KOPT-K1 (cell line): ENCODE results near the gene FAM234B.
"Not testable (repeated sequence)": the region's sequence is repeated elsewhere in the genome, so short reads cannot be mapped to it uniquely, and the experiment has no call there.

Source experiments
- H3K27ac ChIP-seq: fragments of 200-600 bp; sonication (generic); 2 replicates; pipeline ENCODE4 v1.5.1; 2016; ENCODE audit warnings: antibody characterized with exemption, mild to moderate bottlenecking, low read depth, low read length; ENCODE audit not compliant: poor library complexity, severe bottlenecking
- H3K36me3 ChIP-seq: fragments of 200-600 bp; sonication (generic); 2 replicates; pipeline ENCODE4 v1.5.1; 2017; ENCODE audit warnings: antibody characterized with exemption, mild to moderate bottlenecking, low read length, moderate library complexity; ENCODE audit not compliant: insufficient read depth
- H3K9me3 ChIP-seq: fragments of 200-600 bp; sonication (generic); 2 replicates; pipeline ENCODE4 v1.5.1; 2017; ENCODE audit warnings: antibody characterized with exemption, low read length, mild to moderate bottlenecking; ENCODE audit not compliant: insufficient read depth, poor library complexity, severe bottlenecking

FAM234B gene

DNA sequence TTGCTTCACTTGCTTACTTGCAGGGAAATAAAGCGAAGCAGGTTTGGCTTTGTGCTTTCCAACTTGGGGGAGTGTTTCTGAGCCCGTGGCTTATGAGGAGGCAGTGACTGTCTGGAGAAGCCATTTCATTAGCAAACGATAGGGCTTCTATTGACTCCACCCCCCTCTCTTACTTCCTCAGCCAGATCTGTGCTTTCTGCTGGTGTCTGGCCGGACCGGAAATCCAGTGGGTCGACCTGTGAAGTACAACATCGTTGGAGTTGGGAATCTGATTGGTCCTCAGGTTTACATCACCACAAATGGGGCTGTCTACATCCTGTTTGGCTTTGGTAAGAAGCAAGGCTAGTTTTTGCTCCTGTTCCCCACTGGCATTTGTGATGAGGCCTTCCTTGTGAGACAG, 22.3 kb downstream of the FAM234B start:
- Histone ChIP-seq H3K36me3 (no peaks in the 10 kb centered on the region), H3K9me3 (no peaks in the 10 kb centered on the region)

DNA sequence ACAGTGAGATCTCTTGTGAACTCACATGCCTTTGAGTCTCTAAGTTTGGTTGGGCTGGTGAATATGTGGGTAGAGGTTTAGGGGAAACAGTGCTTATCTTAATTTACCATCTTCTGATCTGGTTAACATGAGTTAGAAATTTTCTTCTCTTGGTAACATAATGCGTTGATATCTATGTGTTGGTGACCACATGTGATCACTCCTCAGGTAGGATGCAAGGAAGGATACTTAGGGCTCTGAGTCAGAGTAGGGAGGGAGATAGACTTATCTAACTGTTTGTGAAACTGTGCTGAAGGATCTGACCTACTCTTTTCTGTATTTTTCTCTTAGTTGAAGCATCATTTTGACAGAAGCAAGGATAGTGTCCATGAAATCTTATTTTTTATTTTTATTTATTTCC, 23.1 kb downstream of the FAM234B start:
- Histone ChIP-seq H3K36me3 (no peaks in the 10 kb centered on the region), H3K9me3 (no peaks in the 10 kb centered on the region), H3K27ac (no peak overlapping the region)

More for the DNA sequence above, 22.3 kb downstream of the FAM234B start:
- no peak overlapping the region for H3K27ac ChIP-seq

DNA sequence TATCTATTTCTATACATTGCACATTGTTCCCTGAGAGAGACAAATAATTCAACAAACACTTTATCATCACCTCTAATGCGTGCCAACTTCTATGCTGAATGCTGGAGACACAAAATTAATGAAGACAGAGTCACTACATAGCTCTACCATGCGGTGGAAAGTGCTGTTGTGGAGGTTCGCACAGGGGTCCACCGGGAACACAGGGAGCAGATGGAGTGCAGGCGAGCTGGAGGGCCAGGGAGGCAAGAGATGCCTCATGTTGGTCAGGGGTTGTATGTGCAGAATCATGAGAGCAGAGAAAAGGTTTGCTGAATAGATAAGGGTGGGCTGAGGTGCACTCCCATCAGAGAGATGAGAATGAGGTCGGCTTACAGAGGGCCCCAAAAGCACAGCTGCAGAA, 25.2 kb downstream of the FAM234B start:
- H3K36me3 ChIP-seq: no peaks in the 10 kb centered on the region

DNA sequence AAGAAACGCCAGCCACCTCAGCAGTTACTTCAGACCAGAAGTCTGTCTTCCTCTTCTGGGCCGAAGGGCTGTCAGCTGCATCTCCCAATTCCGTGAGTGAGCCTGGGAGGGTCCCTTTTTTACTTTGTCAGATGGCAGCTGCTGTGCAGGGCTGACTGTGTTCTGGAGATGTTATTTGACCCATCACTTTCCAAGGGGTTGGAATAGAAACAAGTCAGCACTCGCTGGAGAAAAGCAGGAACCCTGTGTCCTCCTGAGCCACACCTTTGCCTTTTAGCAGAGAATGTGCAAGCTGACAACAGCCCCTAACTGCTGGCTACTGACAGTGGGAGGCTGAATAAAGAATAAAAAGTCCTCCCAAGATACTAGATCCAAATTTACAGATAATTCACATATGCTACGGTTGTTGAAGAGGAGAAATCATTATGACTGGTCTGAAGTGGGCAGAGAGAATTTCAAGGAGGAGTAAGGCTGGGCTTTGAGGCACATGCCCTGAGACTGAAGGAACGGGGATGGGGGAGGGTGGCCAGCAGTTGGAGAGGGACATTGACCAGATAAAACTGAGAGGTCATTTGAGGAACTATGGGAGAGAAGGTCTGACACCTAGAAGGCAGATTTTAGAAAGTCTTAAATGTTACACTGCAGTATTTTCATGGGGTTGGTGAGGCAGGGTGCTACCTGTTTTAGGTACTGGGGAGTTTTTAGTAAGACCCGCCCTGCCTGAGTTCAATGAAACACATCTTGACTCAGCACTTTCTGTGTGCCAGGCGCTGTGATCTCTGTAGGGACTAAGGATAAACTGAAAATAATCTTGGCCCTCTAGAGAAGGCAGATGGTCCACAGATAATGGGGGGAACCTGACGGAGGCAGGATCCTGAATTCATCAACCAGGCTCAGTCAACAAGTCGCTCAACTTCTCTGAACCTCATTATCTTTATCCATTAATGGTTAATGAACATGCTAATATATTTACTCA, 27.4 kb downstream of the FAM234B start:
- H3K27ac ChIP-seq: no peak overlapping the region
- H3K36me3 ChIP-seq: no peaks in the 10 kb centered on the region
- no peaks in the 10 kb centered on the region for H3K9me3 ChIP-seq

More for the DNA sequence above, 25.2 kb downstream of the FAM234B start:
- H3K9me3 ChIP-seq: no peaks in the 10 kb centered on the region
- H3K27ac ChIP-seq: no peak overlapping the region

DNA sequence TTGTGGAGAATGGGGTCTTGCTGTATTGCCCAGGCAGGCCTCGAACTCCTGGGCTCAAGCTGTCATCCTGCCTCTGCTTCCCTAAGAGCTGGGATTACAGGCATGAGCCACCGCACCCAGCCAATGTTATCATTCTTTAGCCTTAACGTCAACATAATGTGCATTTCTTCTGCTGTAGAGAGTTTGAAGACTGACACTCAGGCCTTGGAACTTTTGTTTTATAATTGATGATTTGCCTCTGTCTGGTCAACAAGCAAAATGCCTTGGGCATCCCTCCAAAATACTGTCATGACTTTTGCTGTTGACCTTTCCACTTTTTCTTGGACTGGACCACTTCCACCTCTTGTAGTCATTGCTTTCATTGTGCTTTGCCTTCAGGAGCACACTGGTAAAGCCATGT, 29.0 kb downstream of the FAM234B start:
- no peak overlapping the region for H3K27ac ChIP-seq
- no peaks in the 10 kb centered on the region for H3K9me3 ChIP-seq
- H3K36me3 ChIP-seq: no peaks in the 10 kb centered on the region

DNA sequence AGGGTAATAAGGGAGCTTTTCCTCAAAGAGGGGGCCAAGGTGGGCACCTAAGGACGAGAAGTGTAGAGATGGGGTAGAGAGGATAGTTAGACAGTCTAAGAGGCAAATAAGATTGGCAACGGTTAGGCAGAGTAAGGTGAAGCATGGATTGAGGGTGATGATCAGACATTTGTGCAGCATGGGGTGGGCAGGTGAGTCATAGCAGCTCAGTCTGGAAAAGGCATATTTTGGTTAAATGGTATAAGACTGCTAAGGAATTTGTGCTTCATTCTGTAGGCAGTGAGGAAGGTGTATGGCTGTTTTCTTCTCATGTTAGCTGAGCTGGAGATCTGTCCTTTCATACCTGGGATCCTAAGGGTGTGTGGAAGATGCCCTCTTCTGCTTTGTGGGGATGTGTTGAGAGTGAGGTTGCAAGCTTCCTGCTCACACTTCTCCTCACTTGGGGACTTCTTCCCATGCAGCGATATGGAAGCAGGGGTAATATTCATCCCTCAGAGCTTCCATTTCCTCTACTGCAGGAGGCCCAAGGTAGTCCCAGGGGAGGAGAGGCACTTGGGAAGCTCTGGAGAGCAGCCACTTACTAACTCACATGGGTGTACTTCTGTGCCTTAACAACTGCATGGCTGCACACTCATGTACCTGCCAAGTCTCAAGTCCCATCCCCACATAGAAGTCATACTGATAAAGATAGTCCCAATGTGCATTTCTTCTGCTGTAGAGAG, 30.4 kb downstream of the FAM234B start:
- H3K36me3 ChIP-seq: no peaks in the 10 kb centered on the region
- H3K27ac ChIP-seq: no peak overlapping the region

DNA sequence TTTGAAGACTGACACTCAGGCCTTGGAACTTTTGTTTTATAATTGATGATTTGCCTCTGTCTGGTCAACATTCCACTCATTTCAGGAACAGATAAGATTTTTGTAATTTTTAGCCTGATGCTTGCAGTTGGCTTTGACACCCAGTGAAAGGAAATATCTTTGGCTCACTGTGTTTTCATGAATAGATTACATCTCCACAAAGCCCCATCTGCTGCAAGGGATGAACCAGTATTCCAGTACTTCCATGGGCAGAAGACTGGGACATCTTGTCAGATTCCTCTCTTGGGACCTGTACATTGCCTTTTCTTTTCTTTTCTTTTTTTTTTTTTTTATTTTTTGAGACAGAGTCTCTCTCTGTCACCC, 30.9 kb downstream of the FAM234B start:
- Histone ChIP-seq H3K9me3 (no peaks in the 10 kb centered on the region), H3K27ac (no peak overlapping the region), H3K36me3 (no peaks in the 10 kb centered on the region)

More for the DNA sequence above, 30.4 kb downstream of the FAM234B start:
- H3K9me3 ChIP-seq: no peaks in the 10 kb centered on the region

DNA sequence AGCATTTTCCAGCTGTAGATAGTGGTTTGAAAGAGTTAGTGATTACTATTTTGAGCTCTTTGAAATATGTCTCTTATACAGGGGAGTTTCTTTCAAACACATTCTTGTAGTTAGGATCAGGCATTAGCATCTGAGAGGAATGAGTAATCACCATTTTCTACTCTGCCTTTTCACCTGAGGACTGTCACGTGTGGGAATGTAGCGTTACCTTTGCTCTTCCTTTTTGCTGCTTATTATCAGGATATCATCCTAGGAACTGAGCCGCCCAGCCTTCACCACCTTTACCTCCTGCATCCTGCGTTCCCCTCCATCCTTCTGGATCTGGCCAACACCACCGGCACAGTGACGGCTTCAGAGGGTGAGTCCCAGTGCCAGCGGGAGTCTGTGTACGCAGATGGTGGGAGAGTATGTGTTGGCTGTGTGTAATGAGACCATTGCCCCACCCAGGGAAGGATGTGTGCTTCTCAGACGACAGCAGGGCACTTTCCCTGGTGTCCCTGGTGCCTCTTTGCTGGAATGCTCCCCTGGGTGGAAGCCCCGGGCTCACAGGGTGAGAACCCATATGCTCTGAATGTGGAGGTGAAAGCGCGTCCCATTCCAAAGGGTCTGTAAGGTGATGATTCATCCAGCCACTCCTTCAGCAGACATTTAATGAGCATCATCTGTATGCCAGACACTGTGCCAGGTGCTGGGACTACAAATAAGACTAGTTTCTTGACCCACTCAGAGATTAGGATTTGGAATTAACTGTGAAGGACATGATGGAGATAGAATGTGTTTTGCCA, 31.8 kb downstream of the FAM234B start:
- H3K36me3 ChIP-seq: no peaks in the 10 kb centered on the region
- no peaks in the 10 kb centered on the region for H3K9me3 ChIP-seq
- no peak overlapping the region for H3K27ac ChIP-seq

DNA sequence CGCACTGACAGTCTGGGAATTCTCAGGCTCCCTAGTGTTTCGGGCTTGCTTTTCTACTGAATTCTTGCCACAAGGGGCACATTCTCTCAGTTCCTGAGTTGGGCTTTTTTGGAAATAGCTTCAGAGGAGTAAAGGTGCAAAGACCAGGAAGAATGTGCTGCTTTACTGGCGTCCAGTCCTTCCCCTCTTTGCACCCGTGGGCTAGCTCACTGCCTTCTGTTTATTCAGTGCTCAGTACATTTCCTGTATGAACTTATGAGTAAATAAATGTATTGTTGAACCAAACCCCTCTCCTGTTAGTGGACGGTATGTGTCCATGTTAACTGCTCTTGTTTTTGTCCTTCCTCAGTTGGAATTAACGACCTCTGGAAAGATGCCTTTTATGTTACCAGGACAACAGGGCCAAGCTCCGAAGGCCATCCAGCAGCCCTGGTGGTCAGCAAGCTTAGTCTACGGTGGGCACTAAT, 35.3 kb downstream of the FAM234B start:
- Histone ChIP-seq H3K36me3 (no peaks in the 10 kb centered on the region), H3K27ac (no peak overlapping the region), H3K9me3 (no peaks in the 10 kb centered on the region)

DNA sequence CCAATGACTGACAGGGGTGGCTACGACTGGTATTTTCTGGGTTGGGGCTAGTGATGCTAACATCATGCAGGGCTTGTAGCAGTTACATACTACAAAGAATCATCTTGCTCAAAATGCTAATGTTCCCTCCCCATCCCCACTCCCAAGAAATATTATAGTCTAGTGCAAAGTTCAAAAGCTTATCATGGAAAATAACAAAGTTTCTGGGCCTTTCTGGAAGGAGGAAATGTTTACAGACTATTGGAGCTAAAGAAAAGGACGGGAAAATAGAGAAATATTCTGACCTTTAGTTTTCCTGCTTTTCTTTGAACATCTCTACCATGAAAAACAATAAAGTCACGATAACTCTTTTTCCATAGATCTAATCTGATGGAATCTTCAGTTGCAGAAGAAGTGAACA, 36.1 kb downstream of the FAM234B start:
- H3K9me3 ChIP-seq: no peaks in the 10 kb centered on the region
- H3K36me3 ChIP-seq: no peaks in the 10 kb centered on the region
- H3K27ac ChIP-seq: no peak overlapping the region

DNA sequence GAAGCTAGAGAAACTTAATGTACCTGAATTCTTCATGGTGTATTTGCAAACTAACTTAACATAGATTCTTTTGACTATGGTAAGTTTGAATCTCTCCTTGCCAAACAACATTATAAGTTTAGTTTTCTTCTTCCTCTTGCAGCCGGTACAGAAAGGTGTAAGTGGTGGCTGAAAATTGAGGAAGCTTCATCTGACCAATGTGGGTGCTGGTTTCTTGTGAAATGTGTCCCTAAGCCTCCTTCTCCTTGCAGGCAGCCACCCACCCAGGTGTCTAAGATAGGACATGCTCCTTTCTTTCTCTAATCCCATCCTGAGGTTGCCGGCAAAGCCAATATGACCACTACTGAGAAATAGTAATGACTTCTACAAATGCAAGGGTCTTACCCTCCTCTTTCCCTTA, 38.7 kb downstream of the FAM234B start:
- Histone ChIP-seq H3K27ac (no peak overlapping the region), H3K9me3 (no peaks in the 10 kb centered on the region), H3K36me3 (no peaks in the 10 kb centered on the region)

DNA sequence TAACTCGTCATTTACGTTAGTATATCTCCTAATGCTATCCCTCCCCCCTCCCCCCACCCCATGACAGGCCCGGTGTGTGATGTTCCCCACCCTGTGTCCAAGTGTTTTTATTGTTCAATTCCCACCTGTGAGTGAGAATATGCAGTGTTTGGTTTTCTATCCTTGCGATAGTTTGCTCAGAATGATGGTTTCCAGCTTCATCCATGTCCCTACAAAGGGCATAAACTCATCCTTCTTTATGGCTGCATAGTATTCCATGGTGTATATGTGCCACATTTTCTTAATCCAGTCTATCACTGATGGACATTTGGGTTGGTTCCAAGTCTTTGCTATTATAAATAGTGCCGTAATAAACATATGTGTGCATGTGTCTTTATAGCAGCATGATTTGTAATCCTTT, 39.5 kb downstream of the FAM234B start:
- not testable (repeated sequence) for H3K36me3 ChIP-seq, H3K9me3 ChIP-seq, H3K27ac ChIP-seq

DNA sequence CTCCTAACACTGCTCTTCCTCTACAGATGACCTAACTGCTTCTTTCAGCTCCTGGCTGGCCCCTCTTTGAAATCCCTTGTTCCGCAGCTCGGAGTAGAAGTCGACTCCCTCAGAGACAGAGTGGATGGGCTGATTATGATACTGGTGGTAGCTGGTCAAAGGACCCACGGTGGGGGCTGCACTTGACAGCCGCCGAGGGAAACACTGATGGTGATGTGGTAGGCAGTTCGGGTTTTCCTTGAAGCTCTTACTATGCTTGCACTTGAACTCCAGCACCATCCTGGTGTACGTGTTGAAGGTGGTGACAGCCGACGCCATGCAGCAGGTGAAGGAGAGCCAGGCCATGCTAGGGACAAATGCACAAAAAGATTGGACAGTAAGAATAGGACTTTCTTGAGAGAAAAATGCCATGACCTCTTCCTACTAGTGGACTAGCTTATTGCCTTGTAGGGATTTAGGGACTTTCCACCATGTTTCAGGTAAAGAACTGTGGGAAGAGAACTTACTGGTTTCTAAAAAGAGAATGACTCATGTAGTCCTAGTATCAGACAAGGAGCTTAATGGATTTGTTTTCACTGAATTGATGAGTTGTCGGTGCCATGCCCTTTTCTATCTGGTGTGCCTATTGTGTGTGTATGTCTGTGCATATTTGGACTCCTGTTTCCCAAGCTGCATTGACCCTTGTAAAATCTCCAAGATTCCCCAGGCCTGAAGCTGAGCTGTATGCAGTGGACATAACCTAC, 40.9 kb downstream of the FAM234B start:
- H3K27ac ChIP-seq: no peak overlapping the region
- H3K36me3 ChIP-seq: no peaks in the 10 kb centered on the region
- no peaks in the 10 kb centered on the region for H3K9me3 ChIP-seq

DNA sequence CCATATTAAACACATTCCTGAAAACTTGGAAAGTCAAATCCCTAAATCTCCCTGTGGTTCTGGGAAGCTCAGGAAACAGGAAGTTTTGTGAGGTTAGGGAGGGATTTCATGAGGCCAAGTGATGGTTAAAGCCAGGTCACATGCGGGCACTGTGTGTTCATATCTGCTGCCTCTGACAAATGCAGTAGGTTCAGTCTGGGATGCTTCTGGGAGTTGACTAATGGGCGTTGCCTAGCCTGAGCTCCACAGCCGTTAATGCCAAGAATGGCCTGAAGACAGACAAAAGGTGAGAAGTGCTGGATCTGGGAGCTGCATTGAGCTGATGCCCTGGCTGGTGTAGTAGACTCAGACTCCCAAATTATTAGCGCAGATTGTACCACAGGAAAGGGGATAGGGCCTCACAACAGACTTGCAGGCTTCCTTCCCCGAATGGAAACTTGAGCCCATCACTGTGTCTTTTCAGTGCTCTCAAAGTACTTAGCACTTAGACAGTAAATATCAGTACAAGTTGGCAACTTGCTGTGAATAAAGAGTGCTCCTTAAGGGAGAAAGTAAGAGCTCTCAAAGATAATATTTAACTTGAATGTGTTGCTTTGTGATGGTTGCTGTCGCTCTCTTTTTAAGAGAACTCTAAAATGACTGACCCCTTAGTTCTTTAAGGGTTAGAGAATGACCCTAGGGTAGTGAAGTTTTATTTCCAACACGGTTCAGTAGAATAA, 41.9 kb downstream of the FAM234B start:
- no peak overlapping the region for H3K27ac ChIP-seq
- H3K9me3 ChIP-seq: no peaks in the 10 kb centered on the region
- no peaks in the 10 kb centered on the region for H3K36me3 ChIP-seq
